ENCODE measurements around the gene PRR7.
A peak's percentile ranks its signal among the peaks of the same experiment; 100 is the strongest.

PRR7 gene

DNA sequence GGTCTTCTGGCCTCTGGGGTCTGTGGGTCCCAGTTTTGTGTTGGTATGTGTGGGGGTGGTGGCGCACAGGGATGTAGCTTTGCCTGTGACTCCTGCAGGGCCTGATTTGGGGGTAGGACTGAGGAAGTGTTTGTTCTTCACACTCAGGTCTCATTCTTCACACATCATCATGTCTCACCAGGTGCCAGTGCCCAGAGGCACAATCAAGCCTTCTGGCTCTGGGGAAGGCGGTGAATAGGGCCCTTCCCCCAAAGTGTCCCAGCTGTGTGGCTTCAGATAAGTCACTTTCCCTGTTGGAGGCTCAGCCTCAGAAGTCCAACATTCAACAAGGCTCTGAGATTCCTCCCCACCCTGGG is 21.7 kb downstream of the PRR7 start:
- TF ChIP-seq CTCF (IDR thresholded peaks at IDR 0.05; ENCODE audit: control insufficient read depth, extremely low read depth, insufficient read depth) = no peak
- H3K4me3 ChIP-seq (ENCODE audit: low read depth, low read length) = no peak overlapping the region
- no peak for DNase-seq (ENCODE audit: low read depth)

DNA sequence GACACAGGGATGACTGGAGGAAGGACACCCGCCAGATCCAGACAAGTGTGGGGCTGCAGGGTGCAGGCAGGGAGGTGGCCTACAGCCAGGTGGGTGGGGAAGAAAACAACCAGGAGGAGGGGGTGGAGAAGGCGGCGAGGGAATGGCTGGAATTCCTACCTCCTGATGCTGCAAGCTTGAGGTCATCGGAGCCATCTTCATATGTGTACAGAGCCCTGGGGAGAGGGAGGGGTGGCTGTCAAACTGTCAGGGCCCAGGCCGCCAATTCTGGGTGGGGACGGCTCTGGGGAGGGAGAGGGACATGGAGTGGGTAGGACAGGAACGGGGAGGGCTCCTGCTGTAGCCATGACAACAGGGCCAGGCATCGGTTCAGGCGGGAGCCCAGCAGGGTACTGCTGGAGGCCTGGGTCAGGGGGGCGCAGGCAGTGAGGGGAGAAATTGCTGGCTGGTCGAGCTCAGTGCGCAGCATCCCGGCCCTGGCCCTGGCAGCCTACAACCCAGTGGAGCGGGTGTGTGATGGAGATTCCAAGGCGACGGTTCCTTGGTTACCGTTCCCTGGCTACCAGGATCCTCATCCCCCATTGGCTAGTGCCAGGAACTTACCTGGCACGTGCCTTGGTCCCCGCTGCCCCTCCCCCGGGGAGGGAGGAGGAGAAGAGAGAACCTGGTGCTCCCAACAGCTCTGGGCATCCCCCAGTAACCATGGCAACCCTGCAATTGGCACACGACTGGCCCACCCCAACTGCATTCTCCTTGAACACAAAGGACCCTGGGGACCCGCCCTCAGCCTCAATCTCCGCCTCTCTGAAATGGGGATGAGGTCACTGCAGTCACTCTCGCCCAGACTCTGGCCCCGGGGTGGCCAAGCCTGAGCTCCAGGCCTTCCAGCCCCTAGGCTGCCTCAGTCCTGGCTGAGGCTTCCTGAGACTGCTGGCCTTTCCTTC is 22.3 kb downstream of the PRR7 start:
- no peak for DNase-seq (ENCODE audit: low read depth)

DNA sequence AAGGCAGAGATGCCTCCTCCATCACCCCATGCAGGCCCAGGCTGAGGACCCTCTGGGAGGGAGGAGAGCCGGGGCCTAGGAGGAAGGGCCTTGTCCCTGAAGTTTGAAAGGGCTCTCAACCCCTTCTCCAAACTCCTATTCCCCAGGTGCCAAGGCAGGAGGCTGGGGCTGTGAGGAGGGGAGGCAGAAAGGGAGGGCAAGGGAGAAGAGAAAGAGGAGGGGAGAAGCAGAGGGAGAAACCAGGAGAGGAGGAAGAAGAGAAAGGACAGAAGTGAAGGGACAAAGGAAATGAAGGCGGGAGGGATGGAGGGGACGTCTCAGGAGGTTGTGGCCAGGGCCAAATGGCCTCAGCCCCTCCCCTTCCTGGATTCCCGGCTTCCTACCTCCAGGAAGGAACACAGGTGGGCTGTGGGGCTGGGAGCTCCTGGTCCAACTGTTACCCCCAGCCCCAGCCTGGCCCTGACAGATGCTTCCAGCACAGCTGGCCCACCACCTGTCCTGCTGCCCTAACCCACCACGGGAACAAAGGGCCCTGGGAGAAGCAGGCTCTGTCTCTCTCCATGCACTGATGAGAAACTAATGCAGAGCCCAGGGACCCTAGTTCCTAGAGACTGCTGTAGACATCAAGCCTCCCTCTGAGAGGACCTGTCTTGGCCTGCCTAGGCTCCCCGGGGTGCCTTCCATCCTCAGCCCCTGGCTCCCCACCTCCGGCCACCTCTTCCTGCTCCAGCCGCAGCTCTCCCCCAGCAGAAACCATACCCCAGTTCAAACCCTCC is 23.3 kb downstream of the PRR7 start:
- DNase-seq (ENCODE audit: low read depth) = no peak
- H3K4me3 ChIP-seq (ENCODE audit: low read depth, low read length) = no peak overlapping the region

More for the DNA sequence above, 22.3 kb downstream of the PRR7 start:
- H3K4me3 ChIP-seq (ENCODE audit: low read depth, low read length) = no peak overlapping the region
- TF ChIP-seq CTCF (IDR thresholded peaks at IDR 0.05; ENCODE audit: control insufficient read depth, extremely low read depth, insufficient read depth) = no peak

DNA sequence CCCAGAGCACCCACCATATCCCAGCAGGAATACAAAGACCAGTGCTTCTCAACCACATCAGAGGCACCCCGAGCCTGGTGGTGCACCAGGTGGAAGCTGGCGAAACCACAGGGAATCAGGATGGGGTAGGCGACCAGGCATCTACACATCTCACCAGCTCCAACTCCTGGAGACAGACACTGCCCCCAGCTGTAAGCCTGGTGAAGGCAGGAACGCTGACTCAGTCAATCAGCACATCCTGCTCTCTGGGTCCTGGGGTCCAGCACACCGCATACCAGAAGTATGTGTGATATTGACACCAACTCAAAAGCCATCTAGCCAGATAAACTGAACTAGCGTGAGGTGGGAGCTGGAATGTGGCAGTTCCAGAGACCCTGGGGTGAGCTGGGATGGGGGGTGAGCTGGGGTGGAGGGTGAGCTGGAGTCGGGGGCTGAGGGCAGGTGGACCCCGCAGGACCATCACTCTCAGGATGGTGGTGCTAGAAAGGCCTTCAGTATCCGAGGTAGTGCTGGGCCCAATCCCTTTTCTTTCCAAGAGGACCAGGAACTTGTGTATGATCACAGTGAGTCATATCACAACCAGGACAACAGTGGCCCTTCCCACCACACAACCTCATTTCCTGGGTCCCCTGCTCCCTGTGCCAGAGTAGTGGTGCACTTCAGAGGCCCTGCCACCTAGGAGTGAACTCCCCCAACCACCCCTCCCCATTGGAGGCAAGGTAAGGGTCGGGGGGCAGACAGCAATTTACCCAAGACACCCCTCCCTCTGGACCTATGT is 24.3 kb downstream of the PRR7 start:
- no peak for TF ChIP-seq CTCF (IDR thresholded peaks at IDR 0.05; ENCODE audit: control insufficient read depth, extremely low read depth, insufficient read depth)
- no peak overlapping the region for H3K4me3 ChIP-seq (ENCODE audit: low read depth, low read length)
- no peak for DNase-seq (ENCODE audit: low read depth)

More for the DNA sequence above, 23.3 kb downstream of the PRR7 start:
- TF ChIP-seq CTCF (IDR thresholded peaks at IDR 0.05; ENCODE audit: control insufficient read depth, extremely low read depth, insufficient read depth) = no peak

GRCh38 chr5:177471610-177472356 is 25.2 kb downstream of the PRR7 start:
- TF ChIP-seq CTCF (IDR thresholded peaks at IDR 0.05; ENCODE audit: control insufficient read depth, extremely low read depth, insufficient read depth) = no peak
- DNase-seq (ENCODE audit: low read depth) = no peak
- peak overlapping the region; percentile 81 for H3K4me3 ChIP-seq (ENCODE audit: low read depth, low read length)

Measured in LNCaP clone FGC (cell line).